Osteoblast (primary cell): ENCODE results near the gene SOX13. TPM values are rescaled to one million over a fixed set of nuclear protein-coding genes. Genes with fewer than 3 reads are reported as not detected.
"Not testable (repeated sequence)": the region's sequence is repeated elsewhere in the genome, so short reads cannot be mapped to it uniquely, and the experiment has no call there.

ENCODE experiments used
- DNase-seq: peaks from one replicate; pipeline ENCODE4 v3.0.0; 2011; ENCODE audit warnings: low spot score, mixed read lengths; ENCODE audit not compliant: insufficient read length; ENCODE audit errors: missing footprints
- H2AFZ ChIP-seq: 2 replicates; pipeline ENCODE4 v1.6.0; 2011; ENCODE audit warnings: mild to moderate bottlenecking, low read length
- H3K27ac ChIP-seq: 2 replicates; pipeline ENCODE4 v1.5.1; 2011; ENCODE audit warnings: mild to moderate bottlenecking, low read depth, low read length, moderate library complexity
- H3K27me3 ChIP-seq: 2 replicates; pipeline ENCODE4 v1.6.0; 2012; ENCODE audit warnings: mild to moderate bottlenecking, control low read depth, inconsistent platforms, low read length, moderate library complexity; ENCODE audit not compliant: insufficient read depth
- H3K36me3 ChIP-seq: 2 replicates; pipeline ENCODE4 v1.5.1; 2011; ENCODE audit warnings: mild to moderate bottlenecking, low read length, control low read depth, moderate library complexity; ENCODE audit not compliant: insufficient read depth
- H3K4me1 ChIP-seq: 2 replicates; pipeline ENCODE4 v1.5.1; 2011; ENCODE audit warnings: mild to moderate bottlenecking, low read length, control low read depth, moderate library complexity; ENCODE audit not compliant: insufficient read depth
- H3K4me2 ChIP-seq: 2 replicates; pipeline ENCODE4 v1.6.0; 2011; ENCODE audit warnings: mild to moderate bottlenecking, low read length; ENCODE audit not compliant: insufficient read depth
- H3K4me3 ChIP-seq: fragments of 200-600 bp; sonication (generic); 3 replicates; pipeline ENCODE4 v1.5.1; 2012; ENCODE audit warnings: mild to moderate bottlenecking, low read length, inconsistent platforms; ENCODE audit not compliant: insufficient read depth
- H3K79me2 ChIP-seq: 2 replicates; pipeline ENCODE4 v1.6.0; 2012; ENCODE audit warnings: mild to moderate bottlenecking, low read length, control low read depth, inconsistent platforms; ENCODE audit not compliant: insufficient read depth
- H3K9me3 ChIP-seq: 2 replicates; pipeline ENCODE4 v1.5.1; 2011; ENCODE audit warnings: low read depth, low read length, control low read depth
- H4K20me1 ChIP-seq: 2 replicates; pipeline ENCODE4 v1.6.0; 2012; ENCODE audit warnings: mild to moderate bottlenecking, low read length, control low read depth; ENCODE audit not compliant: insufficient read depth
- total RNA-seq: library from RNA; depleted of rRNA; stranded (reverse); fragments of >200 nt; gene quantifications from 2 replicates; pipeline ENCODE4 v1.2.3, GENCODE V29; 2012
- TF ChIP-seq, protein P1 (sequence below): IDR thresholded peaks from 2 replicates; pipeline ENCODE4 v1.5.1; 2011; ENCODE audit warnings: mild to moderate bottlenecking, low read depth, low read length, moderate library complexity; ENCODE audit errors: extremely low read depth

SOX13 gene
- total RNA-seq, 1 donor: 9.0 TPM

DNA sequence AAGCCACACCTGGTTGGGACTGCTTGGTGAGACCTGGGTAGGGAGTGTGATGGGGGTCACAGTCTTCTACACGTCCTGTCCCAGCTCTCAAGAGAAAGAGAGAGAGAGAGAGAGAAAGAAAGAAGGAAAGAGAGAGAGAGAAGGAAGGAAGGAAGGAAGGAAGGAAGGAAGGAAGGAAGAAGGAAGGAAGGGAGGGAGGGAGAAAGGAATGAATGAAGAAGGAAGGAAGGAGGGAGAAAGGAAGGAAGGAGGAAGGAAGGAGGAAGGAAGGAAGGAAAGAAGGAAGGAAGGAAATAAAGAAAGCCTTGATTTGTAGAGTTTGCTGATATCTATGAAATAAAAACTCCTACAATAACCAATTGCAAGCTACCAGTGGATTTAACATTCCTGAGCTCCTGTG is 28.5 kb upstream of the SOX13 start:
- peaks cover 16% of the 10 kb centered on the region for H3K4me1 ChIP-seq
- no peaks in the 10 kb centered on the region for H3K27me3 ChIP-seq
- no peak overlapping the region for H2AFZ ChIP-seq
- H3K79me2 ChIP-seq: no peaks in the 10 kb centered on the region
- TF ChIP-seq, protein P1, sequence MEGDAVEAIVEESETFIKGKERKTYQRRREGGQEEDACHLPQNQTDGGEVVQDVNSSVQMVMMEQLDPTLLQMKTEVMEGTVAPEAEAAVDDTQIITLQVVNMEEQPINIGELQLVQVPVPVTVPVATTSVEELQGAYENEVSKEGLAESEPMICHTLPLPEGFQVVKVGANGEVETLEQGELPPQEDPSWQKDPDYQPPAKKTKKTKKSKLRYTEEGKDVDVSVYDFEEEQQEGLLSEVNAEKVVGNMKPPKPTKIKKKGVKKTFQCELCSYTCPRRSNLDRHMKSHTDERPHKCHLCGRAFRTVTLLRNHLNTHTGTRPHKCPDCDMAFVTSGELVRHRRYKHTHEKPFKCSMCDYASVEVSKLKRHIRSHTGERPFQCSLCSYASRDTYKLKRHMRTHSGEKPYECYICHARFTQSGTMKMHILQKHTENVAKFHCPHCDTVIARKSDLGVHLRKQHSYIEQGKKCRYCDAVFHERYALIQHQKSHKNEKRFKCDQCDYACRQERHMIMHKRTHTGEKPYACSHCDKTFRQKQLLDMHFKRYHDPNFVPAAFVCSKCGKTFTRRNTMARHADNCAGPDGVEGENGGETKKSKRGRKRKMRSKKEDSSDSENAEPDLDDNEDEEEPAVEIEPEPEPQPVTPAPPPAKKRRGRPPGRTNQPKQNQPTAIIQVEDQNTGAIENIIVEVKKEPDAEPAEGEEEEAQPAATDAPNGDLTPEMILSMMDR: no peak
- no peaks in the 10 kb centered on the region for H4K20me1 ChIP-seq
- no peak overlapping the region for H3K27ac ChIP-seq
- no peaks in the 10 kb centered on the region for H3K36me3 ChIP-seq
- no peak overlapping the region for H3K4me2 ChIP-seq
- H3K4me3 ChIP-seq: no peak overlapping the region
- H3K9me3 ChIP-seq: no peaks in the 10 kb centered on the region
- no peak for DNase-seq

DNA sequence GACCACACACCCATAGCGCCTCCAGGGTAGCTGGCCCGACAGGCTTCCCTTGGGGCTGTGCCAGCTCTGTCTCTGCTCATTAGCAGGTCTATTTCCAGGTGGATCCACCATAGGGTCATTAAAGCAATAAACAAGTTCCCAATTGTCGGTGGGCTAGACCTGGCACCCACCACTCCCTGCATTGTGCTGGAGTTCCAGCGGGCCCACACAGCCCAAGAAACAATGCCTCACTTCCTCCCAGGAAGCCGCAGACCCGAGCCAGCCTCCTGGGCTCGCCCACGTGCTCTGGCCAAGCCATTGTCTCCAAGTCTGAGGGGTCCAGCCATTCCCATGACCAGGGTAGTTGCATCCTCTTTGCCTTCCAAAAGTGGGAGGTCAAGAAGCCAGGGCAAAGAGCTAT is 27.5 kb upstream of the SOX13 start:
- H4K20me1 ChIP-seq: no peaks in the 10 kb centered on the region
- TF ChIP-seq, protein P1: no peak
- H2AFZ ChIP-seq: no peak overlapping the region
- no peaks in the 10 kb centered on the region for H3K79me2 ChIP-seq
- no peak for DNase-seq
- H3K36me3 ChIP-seq: no peaks in the 10 kb centered on the region
- H3K27ac ChIP-seq: no peak overlapping the region
- no peak overlapping the region for H3K4me2 ChIP-seq
- no peak overlapping the region for H3K4me3 ChIP-seq
- H3K9me3 ChIP-seq: no peaks in the 10 kb centered on the region
- H3K4me1 ChIP-seq: peaks cover 16% of the 10 kb centered on the region
- H3K27me3 ChIP-seq: no peaks in the 10 kb centered on the region

DNA sequence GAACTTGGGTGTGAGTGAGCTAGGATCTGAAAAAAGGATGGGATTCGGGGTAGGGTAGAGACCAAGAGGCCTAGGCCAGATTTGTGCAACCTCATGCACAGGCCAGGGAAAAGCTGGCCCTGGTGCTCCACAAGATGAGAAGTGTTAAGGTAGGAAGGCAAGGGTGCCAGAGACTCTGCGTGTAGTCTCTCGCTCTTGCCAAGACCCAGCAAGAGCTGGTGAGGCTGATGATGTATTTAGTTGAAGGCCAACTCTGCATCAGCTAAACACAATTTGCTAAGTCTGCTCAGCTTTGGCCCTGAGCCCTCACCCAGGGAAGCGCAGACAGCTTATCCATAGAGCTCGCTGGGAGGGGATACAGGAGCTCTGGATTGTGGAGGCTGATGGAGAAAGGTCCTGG is 26.6 kb upstream of the SOX13 start:
- Histone ChIP-seq H3K36me3 (no peaks in the 10 kb centered on the region), H3K9me3 (no peaks in the 10 kb centered on the region), H3K4me3 (no peak overlapping the region), H3K79me2 (no peaks in the 10 kb centered on the region), H4K20me1 (no peaks in the 10 kb centered on the region), H3K4me2 (no peak overlapping the region), H2AFZ (no peak overlapping the region), H3K4me1 (peaks cover 9% of the 10 kb centered on the region), H3K27me3 (no peaks in the 10 kb centered on the region), H3K27ac (no peak overlapping the region)
- TF ChIP-seq, protein P1: no peak
- no peak for DNase-seq

DNA sequence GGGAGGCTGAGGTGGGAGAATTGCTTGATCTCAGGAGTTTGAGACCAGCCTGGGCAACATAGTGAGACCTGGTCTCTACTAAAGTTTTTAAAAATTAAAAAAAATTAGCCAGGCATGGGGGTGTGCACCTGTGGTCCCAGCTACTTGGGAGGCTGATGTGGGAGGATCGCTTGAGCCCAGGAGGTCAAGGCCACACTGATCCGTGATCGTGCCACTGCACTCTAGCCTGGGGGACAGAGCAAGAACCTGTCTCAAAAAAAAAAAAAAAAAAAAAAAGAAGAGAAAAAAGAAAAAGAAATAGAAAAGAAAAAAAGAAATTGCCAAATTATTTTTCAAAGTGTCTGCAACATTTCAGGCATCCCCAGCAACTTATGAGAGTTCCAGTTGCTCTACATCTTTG is 24.1 kb upstream of the SOX13 start:
- not testable (repeated sequence) for H2AFZ ChIP-seq, H3K9me3 ChIP-seq, H3K4me1 ChIP-seq, H3K4me2 ChIP-seq, H4K20me1 ChIP-seq, DNase-seq, H3K27me3 ChIP-seq, H3K27ac ChIP-seq, H3K36me3 ChIP-seq, H3K79me2 ChIP-seq, H3K4me3 ChIP-seq
